Measurements from ENCODE around the gene JADE1.

JADE1 gene

DNA sequence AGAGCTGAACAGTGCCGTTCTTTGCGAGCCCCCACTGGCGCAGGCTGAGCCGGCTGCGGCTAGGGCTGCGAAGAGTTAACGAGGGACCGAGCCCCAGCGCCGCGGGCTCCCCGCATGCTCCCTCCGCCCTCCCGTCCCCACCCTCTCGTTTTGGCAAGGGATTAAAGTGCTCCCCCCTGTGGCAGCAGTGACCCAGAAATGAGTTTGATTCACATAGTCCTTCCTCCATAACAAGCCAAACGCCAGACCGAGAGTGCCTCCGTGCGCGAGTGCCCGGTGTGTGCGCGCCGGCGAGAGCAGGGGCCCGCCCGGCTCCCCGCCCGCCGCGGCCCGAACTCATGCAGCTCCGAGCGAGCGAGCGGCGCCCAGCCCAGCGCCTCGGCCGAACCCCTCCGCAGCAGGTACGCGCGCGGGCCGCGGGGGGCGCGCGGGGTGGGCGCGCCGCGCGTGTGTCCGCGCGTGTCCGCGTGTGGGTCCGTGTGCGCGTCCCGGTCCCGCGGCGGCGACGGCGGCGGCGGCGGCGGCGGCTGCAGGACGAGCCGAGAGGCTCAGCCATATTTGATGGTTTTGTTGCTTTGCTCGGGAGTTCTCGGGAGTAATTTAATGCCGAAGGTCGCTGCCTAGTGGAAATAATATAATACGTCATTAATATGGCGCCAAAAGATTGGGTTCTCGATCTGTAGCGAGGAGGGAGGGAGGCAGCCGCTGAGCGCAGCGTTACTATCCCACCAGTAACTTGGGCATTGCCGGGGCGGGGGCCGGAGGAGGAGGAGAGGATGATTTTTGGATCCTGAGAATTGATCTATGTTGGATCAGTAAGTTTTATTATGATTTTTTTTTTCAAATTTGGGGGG lies at the start of gene JADE1:
Gene JADE1 (plus strand): TSS at position 224 of the 854 bp plus-strand sequence. CDS start 22,059 bp downstream, outside the sequence.
- no peaks in the 10 kb centered on the region for H3K27me3 ChIP-seq (ENCODE audit: insufficient read depth, poor library complexity, severe bottlenecking)
- TF ChIP-seq, protein P1, sequence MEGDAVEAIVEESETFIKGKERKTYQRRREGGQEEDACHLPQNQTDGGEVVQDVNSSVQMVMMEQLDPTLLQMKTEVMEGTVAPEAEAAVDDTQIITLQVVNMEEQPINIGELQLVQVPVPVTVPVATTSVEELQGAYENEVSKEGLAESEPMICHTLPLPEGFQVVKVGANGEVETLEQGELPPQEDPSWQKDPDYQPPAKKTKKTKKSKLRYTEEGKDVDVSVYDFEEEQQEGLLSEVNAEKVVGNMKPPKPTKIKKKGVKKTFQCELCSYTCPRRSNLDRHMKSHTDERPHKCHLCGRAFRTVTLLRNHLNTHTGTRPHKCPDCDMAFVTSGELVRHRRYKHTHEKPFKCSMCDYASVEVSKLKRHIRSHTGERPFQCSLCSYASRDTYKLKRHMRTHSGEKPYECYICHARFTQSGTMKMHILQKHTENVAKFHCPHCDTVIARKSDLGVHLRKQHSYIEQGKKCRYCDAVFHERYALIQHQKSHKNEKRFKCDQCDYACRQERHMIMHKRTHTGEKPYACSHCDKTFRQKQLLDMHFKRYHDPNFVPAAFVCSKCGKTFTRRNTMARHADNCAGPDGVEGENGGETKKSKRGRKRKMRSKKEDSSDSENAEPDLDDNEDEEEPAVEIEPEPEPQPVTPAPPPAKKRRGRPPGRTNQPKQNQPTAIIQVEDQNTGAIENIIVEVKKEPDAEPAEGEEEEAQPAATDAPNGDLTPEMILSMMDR (IDR thresholded peaks at IDR 0.05; ENCODE audit: poor library complexity, severe bottlenecking) = peak; percentile 91
- H3K4me1 ChIP-seq (ENCODE audit: insufficient read depth, poor library complexity, severe bottlenecking) = no peaks in the 10 kb centered on the region
- no peaks in the 10 kb centered on the region for H3K36me3 ChIP-seq (ENCODE audit: low read depth)
- peak within 1 kb of the TSS; percentile 75 for H3K4me3 ChIP-seq (ENCODE audit: severe bottlenecking)
- ATAC-seq (ENCODE audit: low read depth) = peak; percentile 79
- DNase-seq (ENCODE audit: low spot score) = peak; percentile 83
- peak within 1 kb of the TSS; percentile 88 for H3K27ac ChIP-seq (ENCODE audit: poor library complexity, severe bottlenecking)
- no peaks in the 10 kb centered on the region for H3K9me3 ChIP-seq (ENCODE audit: severe bottlenecking)

DNA sequence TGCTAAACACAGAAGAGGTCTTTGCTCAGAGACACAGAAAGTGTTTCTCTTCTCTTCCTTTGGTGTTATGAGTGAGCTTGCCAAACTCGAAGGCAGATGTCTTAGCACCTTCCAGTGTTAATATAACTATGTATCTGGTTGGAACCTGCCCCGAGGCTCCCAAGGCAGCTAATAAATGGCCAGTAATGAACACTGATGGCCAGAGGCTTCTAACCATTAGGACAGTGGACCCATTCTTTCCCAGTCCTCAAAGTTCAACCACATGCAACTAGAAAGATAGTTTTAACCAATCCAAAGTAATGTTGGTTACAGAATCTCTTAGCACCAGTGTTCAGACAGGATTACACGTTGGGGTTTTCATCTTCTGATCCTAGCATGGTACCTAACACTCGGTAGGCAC lies 42.7 kb upstream of the JADE1 start:
- Histone ChIP-seq H3K4me1 (ENCODE audit: insufficient read depth, poor library complexity, severe bottlenecking) (no peaks in the 10 kb centered on the region), H3K9me3 (ENCODE audit: severe bottlenecking) (no peaks in the 10 kb centered on the region), H3K36me3 (ENCODE audit: low read depth) (no peaks in the 10 kb centered on the region), H3K27me3 (ENCODE audit: insufficient read depth, poor library complexity, severe bottlenecking) (no peaks in the 10 kb centered on the region), H3K27ac (ENCODE audit: poor library complexity, severe bottlenecking) (no peak overlapping the region), H3K4me3 (ENCODE audit: severe bottlenecking) (no peak overlapping the region)
- TF ChIP-seq, protein P1 (IDR thresholded peaks at IDR 0.05; ENCODE audit: poor library complexity, severe bottlenecking) = no peak
- DNase-seq (ENCODE audit: low spot score) (no peak), ATAC-seq (ENCODE audit: low read depth) (no peak)

DNA sequence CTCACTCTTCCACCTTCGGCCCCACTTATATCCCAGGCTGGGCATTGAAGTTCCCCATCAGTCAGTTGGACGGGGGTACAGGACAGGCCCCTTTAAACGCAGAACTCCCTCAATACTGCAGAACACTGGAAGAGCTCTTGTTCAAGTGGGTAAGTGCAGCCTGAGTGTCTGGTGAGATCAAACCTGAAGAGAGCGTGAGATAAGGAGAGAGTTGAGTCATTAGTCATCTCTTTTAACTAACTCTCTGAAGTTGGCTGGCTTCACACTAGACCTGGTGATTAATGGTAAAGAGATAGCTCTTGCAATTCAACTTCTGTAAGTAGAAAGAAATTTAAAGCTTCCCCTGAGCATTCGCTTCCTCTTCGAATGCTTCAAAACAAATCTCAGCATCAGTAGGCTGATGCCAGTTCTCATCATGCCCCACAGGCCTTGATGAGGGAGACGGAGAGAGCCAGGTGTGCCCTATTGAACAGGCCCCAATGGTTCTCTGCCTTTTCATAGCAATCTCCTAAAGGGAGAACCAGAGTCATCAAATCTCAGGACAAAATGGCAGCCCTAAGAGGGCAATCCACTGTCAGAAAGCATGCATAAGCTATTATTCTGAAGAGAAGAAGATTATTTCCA lies 41.0 kb upstream of the JADE1 start:
- no peak for ATAC-seq (ENCODE audit: low read depth)
- Histone ChIP-seq H3K4me1 (ENCODE audit: insufficient read depth, poor library complexity, severe bottlenecking) (no peaks in the 10 kb centered on the region), H3K9me3 (ENCODE audit: severe bottlenecking) (no peaks in the 10 kb centered on the region), H3K27ac (ENCODE audit: poor library complexity, severe bottlenecking) (no peak overlapping the region), H3K4me3 (ENCODE audit: severe bottlenecking) (no peak overlapping the region), H3K27me3 (ENCODE audit: insufficient read depth, poor library complexity, severe bottlenecking) (no peaks in the 10 kb centered on the region), H3K36me3 (ENCODE audit: low read depth) (no peaks in the 10 kb centered on the region)
- TF ChIP-seq, protein P1 (IDR thresholded peaks at IDR 0.05; ENCODE audit: poor library complexity, severe bottlenecking) = no peak
- DNase-seq (ENCODE audit: low spot score) = no peak

DNA sequence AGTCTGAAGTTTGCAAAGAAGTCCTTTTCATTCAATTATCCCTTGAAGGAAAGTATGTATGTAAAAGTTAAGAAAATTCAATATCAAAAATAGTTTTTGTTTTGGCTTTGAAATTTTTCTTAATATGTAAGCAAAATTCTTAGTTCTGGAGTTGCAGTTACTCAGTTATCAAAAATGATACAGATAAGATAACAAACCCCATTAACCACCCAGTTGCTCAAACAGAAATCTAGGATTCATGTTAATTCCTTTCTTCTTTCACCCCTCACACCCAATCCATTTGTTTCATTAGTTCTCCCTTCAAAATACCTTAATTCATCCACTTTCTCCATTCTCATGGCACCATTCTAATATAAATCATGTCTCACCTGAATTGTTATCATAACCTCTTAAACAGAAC lies 40.5 kb upstream of the JADE1 start:
- TF ChIP-seq, protein P1 (IDR thresholded peaks at IDR 0.05; ENCODE audit: poor library complexity, severe bottlenecking) = no peak
- Histone ChIP-seq H3K4me1 (ENCODE audit: insufficient read depth, poor library complexity, severe bottlenecking) (no peaks in the 10 kb centered on the region), H3K27ac (ENCODE audit: poor library complexity, severe bottlenecking) (no peak overlapping the region), H3K36me3 (ENCODE audit: low read depth) (no peaks in the 10 kb centered on the region), H3K4me3 (ENCODE audit: severe bottlenecking) (no peak overlapping the region), H3K9me3 (ENCODE audit: severe bottlenecking) (no peaks in the 10 kb centered on the region), H3K27me3 (ENCODE audit: insufficient read depth, poor library complexity, severe bottlenecking) (no peaks in the 10 kb centered on the region)
- ATAC-seq (ENCODE audit: low read depth) (no peak), DNase-seq (ENCODE audit: low spot score) (no peak)

Measured in RWPE2 (cell line).